Tibial nerve (tissue), 4 donors: ENCODE measurements around the gene SCAF1. TPM values are rescaled to one million over a fixed set of nuclear protein-coding genes. Genes with fewer than 3 reads are reported as not detected.

Experiments
- DNase-seq, 2 donors: peaks; one replicate each; pipeline ENCODE4 v3.0.0-alpha.2; 2019; ENCODE audit warnings: low spot score in 2 of 2
- H3K27ac ChIP-seq, 4 donors: fragments of 200-600 bp; sonication (generic) in 3 of 4; one replicate each; pipeline ENCODE4 v1.5.1; 2017 to 2019; ENCODE audit warnings: mild to moderate bottlenecking in 1 of 4
- H3K27me3 ChIP-seq, 2 donors: fragments of 200-600 bp; sonication (generic) in 1 of 2; one replicate each; pipeline versions ENCODE4 v1.5.1 to v1.6.0; 2017 to 2019
- H3K36me3 ChIP-seq, 3 donors: fragments of 200-600 bp; sonication (generic); one replicate each; pipeline ENCODE4 v1.5.1; 2018 to 2019
- H3K4me1 ChIP-seq, 4 donors: fragments of 200-600 bp; sonication (generic) in 3 of 4; one replicate each; pipeline ENCODE4 v1.5.1; 2017 to 2019
- H3K4me3 ChIP-seq, 4 donors: fragments of 200-600 bp; sonication (generic) in 3 of 4; one replicate each; pipeline ENCODE4 v1.5.1; 2017 to 2019; ENCODE audit warnings: mild to moderate bottlenecking in 1 of 4, moderate library complexity in 1 of 4
- H3K9me3 ChIP-seq, 4 donors: fragments of 200-600 bp; sonication (generic) in 3 of 4; one replicate each; pipeline ENCODE4 v1.5.1; 2017 to 2019
- CTCF ChIP-seq, 5 experiments: fragments of 200-600 bp in 3 of 5; fragments of 450-650 bp in 2 of 5; sonication (generic) in 3 of 5; IDR thresholded peaks; one replicate each; pipeline ENCODE4 v1.5.1; 2016 to 2019; ENCODE audit warnings: antibody characterized with exemption in 5 of 5, mild to moderate bottlenecking in 3 of 5, moderate library complexity in 2 of 5
- EP300 ChIP-seq, 2 donors: sonication (generic); formaldehyde crosslinking; IDR thresholded peaks; one replicate each; pipeline ENCODE4 v1.6.1; 2017; ENCODE audit warnings: antibody characterized with exemption in 2 of 2, mild to moderate bottlenecking in 1 of 2
- POLR2A ChIP-seq, 2 donors: fragments of 450-650 bp; IDR thresholded peaks; one replicate each; pipeline ENCODE4 v1.6.1; 2017; ENCODE audit warnings: antibody characterized with exemption in 2 of 2, mild to moderate bottlenecking in 2 of 2, moderate library complexity in 2 of 2
- WGBS, 2 donors: methylation state at CpG; one replicate each; pipeline ENCODE4 v1.1.5; 2018; 5-methylcytosine and 5-hydroxymethylcytosine counted together
- total RNA-seq, 4 donors: library from RNA; depleted of rRNA; stranded (reverse); fragments of >200 nt; gene quantifications; one replicate each; pipeline ENCODE4 v1.1.0, GENCODE V29; 2016

Gene SCAF1
- total RNA-seq, 4 donors from 2014 or later: 20.1 to 53.7 (median 31.1) TPM

GRCh38 chr19:49684251-49684982, 42.4 kb downstream of the SCAF1 start:
- no peak for DNase-seq
- no peak overlapping the region for H3K4me3 ChIP-seq
- H3K36me3 ChIP-seq: peaks cover 0 to 81% (median 30%) of the 10 kb centered on the region in 3 donors
- H3K27ac ChIP-seq: no peak overlapping the region
- H3K4me1 ChIP-seq: peaks cover 0 to 24% (median 14%) of the 10 kb centered on the region in 4 donors
- TF ChIP-seq CTCF (IDR thresholded peaks at IDR 0.05) (peak in 2 of 5 experiments; percentile 11 to 31), POLR2A (IDR thresholded peaks at IDR 0.05) (no peak), EP300 (IDR thresholded peaks at IDR 0.05) (no peak)
- 76 to 79% methylated on average over 26 to 34 of the region's 35 CpGs for WGBS, 2 donors
- H3K27me3 ChIP-seq: peaks cover 0 to under 1% of the 10 kb centered on the region in 2 donors
- no peaks in the 10 kb centered on the region for H3K9me3 ChIP-seq

GRCh38 chr19:49684983-49685553, 43.1 kb downstream of the SCAF1 start:
- WGBS, 2 donors: 83 to 87% methylated on average over 13 of the region's 13 CpGs
- Histone ChIP-seq H3K27me3 (peaks cover 0 to 7% of the 10 kb centered on the region in 2 donors), H3K4me1 (peaks cover 0 to 24% (median 11%) of the 10 kb centered on the region in 4 donors), H3K36me3 (peaks cover 0 to 81% (median 30%) of the 10 kb centered on the region in 3 donors), H3K9me3 (no peaks in the 10 kb centered on the region), H3K27ac (no peak overlapping the region), H3K4me3 (no peak overlapping the region)
- TF ChIP-seq CTCF (IDR thresholded peaks at IDR 0.05): no peak
- TF ChIP-seq EP300 (IDR thresholded peaks at IDR 0.05): no peak
- no peak for TF ChIP-seq POLR2A (IDR thresholded peaks at IDR 0.05)
- DNase-seq: no peak

DNA sequence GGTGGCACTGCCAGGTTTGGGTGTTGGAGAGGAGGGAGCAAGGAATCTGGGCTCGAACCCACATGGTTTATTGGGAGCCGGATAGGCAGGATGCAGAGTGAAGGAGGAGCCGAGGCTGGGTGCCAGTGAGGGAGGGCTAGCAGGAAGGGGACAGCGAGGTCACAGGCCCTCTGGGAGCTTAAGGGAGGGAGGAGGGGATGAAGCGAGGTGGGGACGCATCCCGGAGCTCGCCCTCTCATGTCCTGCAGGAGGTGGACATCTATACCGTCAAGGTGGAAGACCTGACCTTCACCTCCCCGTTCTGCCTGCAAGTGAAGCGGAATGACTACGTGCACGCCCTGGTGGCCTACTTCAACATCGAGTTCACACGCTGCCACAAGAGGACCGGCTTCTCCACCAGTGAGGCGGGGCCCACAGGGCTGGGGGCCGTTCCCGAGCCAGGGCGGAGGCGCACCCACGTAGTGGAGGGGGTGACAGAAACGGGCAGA, 43.9 kb downstream of the SCAF1 start:
- H3K36me3 ChIP-seq: peaks cover 0 to 80% (median 30%) of the 10 kb centered on the region in 3 donors
- no peak overlapping the region for H3K4me3 ChIP-seq
- no peak overlapping the region for H3K27ac ChIP-seq
- TF ChIP-seq CTCF (IDR thresholded peaks at IDR 0.05) (no peak), POLR2A (IDR thresholded peaks at IDR 0.05) (no peak), EP300 (IDR thresholded peaks at IDR 0.05) (no peak)
- peaks cover 0 to 24% (median 8%) of the 10 kb centered on the region in 4 donors for H3K4me1 ChIP-seq
- H3K27me3 ChIP-seq: peaks cover 0 to 15% of the 10 kb centered on the region in 2 donors
- WGBS, 2 donors: 74 to 80% methylated on average over 23 of the region's 23 CpGs
- H3K9me3 ChIP-seq: no peaks in the 10 kb centered on the region
- DNase-seq: no peak

DNA sequence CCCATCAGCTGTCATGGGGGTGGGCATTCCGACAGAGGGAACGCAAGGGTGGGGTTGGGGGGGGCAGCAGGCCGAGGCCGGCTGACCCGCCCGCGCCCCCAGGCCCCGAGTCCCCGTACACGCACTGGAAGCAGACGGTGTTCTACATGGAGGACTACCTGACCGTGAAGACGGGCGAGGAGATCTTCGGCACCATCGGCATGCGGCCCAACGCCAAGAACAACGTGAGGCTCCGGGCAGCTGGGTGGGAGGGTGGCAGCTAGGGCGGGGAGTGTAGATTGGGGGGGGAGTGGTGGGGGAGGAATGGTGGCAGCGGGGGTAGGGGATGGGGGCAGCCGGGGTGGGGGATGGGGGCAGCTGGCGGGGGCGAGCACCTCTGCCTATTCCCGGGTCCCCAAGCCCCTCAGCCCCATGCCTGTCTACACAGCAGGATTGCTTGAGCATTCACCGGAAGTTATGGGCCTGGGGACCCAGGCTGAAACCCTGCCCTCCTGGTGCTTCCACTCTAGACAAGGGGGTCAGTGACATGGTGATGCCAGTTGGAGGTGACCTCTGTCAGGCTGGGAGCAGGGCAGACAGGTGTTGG, 44.6 kb downstream of the SCAF1 start:
- Histone ChIP-seq H3K36me3 (peaks cover 0 to 73% (median 29%) of the 10 kb centered on the region in 3 donors), H3K4me3 (no peak overlapping the region), H3K9me3 (no peaks in the 10 kb centered on the region), H3K4me1 (peaks cover 0 to 25% (median 9%) of the 10 kb centered on the region in 4 donors), H3K27ac (peak overlapping the region in 1 of 4 donors; percentile 29), H3K27me3 (peaks cover 0 to 22% of the 10 kb centered on the region in 2 donors)
- no peak for TF ChIP-seq POLR2A (IDR thresholded peaks at IDR 0.05)
- no peak for TF ChIP-seq CTCF (IDR thresholded peaks at IDR 0.05)
- WGBS, 2 donors: 86 to 100% methylated on average over 6 to 19 of the region's 27 CpGs
- DNase-seq: no peak
